Hepatocyte (in vitro differentiated cells): Measurements from ENCODE around the gene SRBD1.

Experiments
- CTCF ChIP-seq: fragments of 200-600 bp; sonication (generic); IDR thresholded peaks from 2 replicates; pipeline ENCODE4 v1.5.1; 2016; ENCODE audit warnings: antibody characterized with exemption, mild to moderate bottlenecking; ENCODE audit not compliant: poor library complexity
- EZH2 ChIP-seq: fragments of 200-600 bp; sonication (generic); IDR thresholded peaks from 2 replicates; pipeline ENCODE4 v1.6.1; 2016; ENCODE audit warnings: antibody characterized with exemption, mild to moderate bottlenecking, borderline replicate concordance
- EZH2phosphoT487 ChIP-seq: fragments of 200-600 bp; sonication (generic); IDR thresholded peaks from one replicate; pipeline ENCODE4 v1.6.1; 2018; ENCODE audit warnings: antibody characterized with exemption, mild to moderate bottlenecking, low read depth, moderate library complexity; ENCODE audit not compliant: unreplicated experiment, severe bottlenecking

- TF ChIP-seq CTCF (no peak), EZH2 (no peak), EZH2phosphoT487 (no peak)
Measured at GRCh38 chr2:45510701-45511420, 100.2 kb downstream of the SRBD1 start.
